ENCODE results near the gene CCNY. TPM values are rescaled to one million over a fixed set of nuclear protein-coding genes. Genes with fewer than 3 reads are reported as not detected.

The CCNY gene
- total and polyA plus RNA-seq, 2 of the 4 experiments (the other 2 are of a cell fraction), result 38.0 to 131 TPM

DNA sequence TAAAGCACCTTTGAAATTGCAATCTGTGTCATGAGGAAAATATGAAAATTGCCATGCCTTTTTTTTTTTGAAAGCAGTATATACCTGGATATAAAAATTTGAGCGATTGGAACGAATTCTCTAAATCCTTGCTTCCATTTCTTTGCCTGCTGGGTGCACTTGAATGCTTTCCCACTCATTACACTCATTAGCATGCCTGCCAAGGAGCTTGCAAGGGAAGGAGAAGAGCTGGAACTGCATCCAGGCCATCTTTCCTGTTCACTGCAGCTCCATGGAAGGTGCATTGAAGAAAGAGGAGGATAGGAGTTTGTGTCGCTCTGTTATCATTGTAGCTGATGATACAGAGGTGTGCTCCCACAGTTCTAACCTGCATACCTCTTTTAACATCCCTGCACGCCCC lies 166.4 kb downstream of the CCNY start:
- in situ Hi-C loops (cut with MboI; ENCODE audit: low sequenced_read_pairs), result no loop called here
- no TSS peak for BruUV-seq (replicated peaks)
- Histone ChIP-seq H3K79me1 (ENCODE audit: low read depth in 1 of 2, low read length in 2 of 2) (peaks cover 41 to 66% of the 10 kb centered on the region in 2 experiments), H4K8ac (ENCODE audit: low read depth in 2 of 2, low read length in 2 of 2) (no peak overlapping the region), H2AFZ (replicated peaks; ENCODE audit: low read length, poor library complexity) (no peak overlapping the region), H3K27ac (ENCODE audit: insufficient read depth, low read length) (no peak overlapping the region), H2BK20ac (ENCODE audit: low read depth, low read length) (no peak overlapping the region), H3K4me2 (ENCODE audit: low read depth, low read length) (no peak overlapping the region), H3K56ac (ENCODE audit: extremely low read depth, insufficient read depth, low read length) (no peak overlapping the region), H3K23ac (ENCODE audit: low read depth, low read length) (no peak overlapping the region), H4K20me1 (ENCODE audit: insufficient read depth, low read length) (peaks cover 30% of the 10 kb centered on the region; the same call in 1 of the 2 replicates), H3K4me3 (ENCODE audit: insufficient read depth, low read depth, low read length) (no peak overlapping the region), H3K4me1 (ENCODE audit: control insufficient read depth, insufficient read depth, low read length) (no peaks in the 10 kb centered on the region), H4K91ac (ENCODE audit: insufficient read depth, low read depth, low read length) (no peak overlapping the region), H3K27me3 (ENCODE audit: control insufficient read depth, insufficient read depth, low read length) (no peaks in the 10 kb centered on the region), H3K18ac (ENCODE audit: low read depth, low read length) (no peak overlapping the region), H3K4ac (ENCODE audit: low read depth, low read length) (no peak overlapping the region), H2AK9ac (replicated peaks; ENCODE audit: low read depth, low read length, poor library complexity) (no peak overlapping the region), H2BK5ac (ENCODE audit: low read depth, low read length, poor library complexity, severe bottlenecking) (no peak overlapping the region), H3K9ac (ENCODE audit: low read depth, low read length) (no peak overlapping the region), H2BK120ac (ENCODE audit: low read depth, low read length) (no peak overlapping the region), H3K36me3 (ENCODE audit: control insufficient read depth, insufficient read depth, low read length) (peaks cover 5% of the 10 kb centered on the region), H2AK5ac (ENCODE audit: low read depth, low read length) (no peak overlapping the region), H2BK15ac (ENCODE audit: low read depth, low read length) (no peak overlapping the region), H4K5ac (ENCODE audit: low read depth, low read length) (no peak overlapping the region), H3K9me1 (ENCODE audit: insufficient read depth, low read length) (peaks cover 24% of the 10 kb centered on the region), H3K9me3 (ENCODE audit: control insufficient read depth, insufficient read depth, low read length) (no peaks in the 10 kb centered on the region), H3K14ac (replicated peaks; ENCODE audit: low read depth, low read length) (no peak overlapping the region)
- intact Hi-C loops (cut with micrococcal nuclease), result no loop called here
- ChIA-PET CTCF (no interaction called here), POLR2A (ENCODE audit: unreplicated experiment) (no interaction called here)
- DNase-seq, result no peak
- 83% methylated on average over 1 of the region's 4 CpGs; no CpG with 5 or more reads in 1 of the 2 experiments for WGBS, 2 experiments (ENCODE audit: extremely low coverage in 2 of 2, insufficient read length in 1 of 2)
- TF ChIP-seq POLR2A (IDR thresholded peaks at IDR 0.05; ENCODE audit: low read depth, low read length) (no peak), RFX5 (IDR thresholded peaks at IDR 0.05; ENCODE audit: low read depth, low read length) (no peak), NFE2L2 (IDR thresholded peaks at IDR 0.05; ENCODE audit: low read depth, low read length) (no peak)
- no peak for ATAC-seq (ENCODE audit: low read depth)
- dilution Hi-C loops (cut with HindIII; ENCODE audit: low sequenced_read_pairs, unreplicated experiment), result no loop called here
